ENCODE measurements around the gene GSK3A.

Gene GSK3A

GRCh38 chr19:42253245-42254088, 11.1 kb upstream of the GSK3A start (continued):
- TF ChIP-seq ZNF248 (tag by site-specific recombination; IDR thresholded peaks at IDR 0.05) (no peak), ZFHX2 (tag by site-specific recombination; conservative IDR thresholded peaks at IDR 0.05) (peak; percentile 82), IKZF3 (tag by site-specific recombination; IDR thresholded peaks at IDR 0.05) (peak; percentile 84; the same call in 1 of the 2 replicates), MZF1 (tag by site-specific recombination; IDR thresholded peaks at IDR 0.05; ENCODE audit: borderline replicate concordance) (peak; percentile 26; the same call in 1 of the 2 replicates), HIC1 (tag by site-specific recombination; IDR thresholded peaks at IDR 0.05) (peak; percentile 68), ZNF76 (tag by site-specific recombination; IDR thresholded peaks at IDR 0.05; ENCODE audit: borderline replicate concordance, low read depth) (peak; percentile 82), YY2 (tag by site-specific recombination; IDR thresholded peaks at IDR 0.05) (peak; percentile 57; the same call in 1 of the 2 replicates), ZNF311 (tag by site-specific recombination; IDR thresholded peaks at IDR 0.05; ENCODE audit: borderline replicate concordance) (no peak), GLI2 (tag by site-specific recombination; IDR thresholded peaks at IDR 0.05; ENCODE audit: borderline replicate concordance, low read depth) (no peak), KLF9 (tag by site-specific recombination; IDR thresholded peaks at IDR 0.05; ENCODE audit: low read depth) (peak; percentile 89), ZSCAN16 (tag by site-specific recombination; IDR thresholded peaks at IDR 0.05) (no peak), ZNF221 (tag by site-specific recombination; IDR thresholded peaks at IDR 0.05; ENCODE audit: borderline replicate concordance) (no peak), ZBTB21 (tag by site-specific recombination; IDR thresholded peaks at IDR 0.05) (0 out of 2 replicates have a peak, but pooled peaks have one; percentile 10), ZNF658 (tag by site-specific recombination; IDR thresholded peaks at IDR 0.05) (no peak), ZNF747 (tag by site-specific recombination; IDR thresholded peaks at IDR 0.05) (no peak), YY1 (tag by site-specific recombination; IDR thresholded peaks at IDR 0.05) (0 out of 2 replicates have a peak, but pooled peaks have one; percentile 60), ZNF645 (tag by site-specific recombination; IDR thresholded peaks at IDR 0.05) (no peak), ZNF513 (tag by site-specific recombination; IDR thresholded peaks at IDR 0.05) (no peak), ZNF169 (tag by site-specific recombination; IDR thresholded peaks at IDR 0.05) (no peak), ZNF548 (tag by site-specific recombination; IDR thresholded peaks at IDR 0.05) (no peak), BCL6B (tag by site-specific recombination; IDR thresholded peaks at IDR 0.05) (0 out of 2 replicates have a peak, but pooled peaks have one; percentile 16), ZNF350 (tag by site-specific recombination; IDR thresholded peaks at IDR 0.05) (no peak), ZIC2 (tag by site-specific recombination; IDR thresholded peaks at IDR 0.05) (peak; percentile 68), ZNF223 (tag by site-specific recombination; IDR thresholded peaks at IDR 0.05) (no peak), ZNF23 (tag by site-specific recombination; IDR thresholded peaks at IDR 0.05; ENCODE audit: borderline replicate concordance) (no peak), GFI1B (tag by site-specific recombination; IDR thresholded peaks at IDR 0.05) (no peak), KLF7 (tag by site-specific recombination; IDR thresholded peaks at IDR 0.05; ENCODE audit: borderline replicate concordance) (0 out of 2 replicates have a peak, but pooled peaks have one; percentile 62), ZBTB48 (tag by site-specific recombination; IDR thresholded peaks at IDR 0.05) (peak; percentile 64; the same call in 1 of the 2 replicates), GLIS1 (tag by site-specific recombination; IDR thresholded peaks at IDR 0.05) (peak; percentile 77), ZSCAN5A (tag by site-specific recombination; IDR thresholded peaks at IDR 0.05) (0 out of 2 replicates have a peak, but pooled peaks have one; percentile 58), ZNF10 (tag by site-specific recombination; IDR thresholded peaks at IDR 0.05) (0 out of 2 replicates have a peak, but pooled peaks have one; percentile 34), ZNF830 (tag by site-specific recombination; IDR thresholded peaks at IDR 0.05; ENCODE audit: low read depth) (no peak)
